HS-27A (cell line): Measurements from ENCODE around the gene CCDC97.
"Not testable (repeated sequence)": the region's sequence is repeated elsewhere in the genome, so short reads cannot be mapped to it uniquely, and the experiment has no call there.

Experiments used
- DNase-seq: peaks from one replicate; pipeline ENCODE4 v3.0.0-alpha.2; 2012; ENCODE audit warnings: low read depth, missing footprints

CCDC97 gene

GRCh38 chr19:41339936-41340335, 30.0 kb downstream of the CCDC97 start:
- no peak for DNase-seq

GRCh38 chr19:41341669-41342490, 31.9 kb downstream of the CCDC97 start:
- no peak for DNase-seq

GRCh38 chr19:41344162-41344561, 34.2 kb downstream of the CCDC97 start:
- no peak for DNase-seq

GRCh38 chr19:41346916-41347315, 36.9 kb downstream of the CCDC97 start:
- not testable (repeated sequence) for DNase-seq

GRCh38 chr19:41350735-41351338, 40.9 kb downstream of the CCDC97 start:
- DNase-seq = no peak

- DNase-seq = no peak
These were observed 41.6 kb downstream of the CCDC97 start for GRCh38 chr19:41351339-41352245.

GRCh38 chr19:41352279-41352608, 42.3 kb downstream of the CCDC97 start:
- no peak for DNase-seq

GRCh38 chr19:41352609-41353465, 42.9 kb downstream of the CCDC97 start:
- peak; percentile 64 for DNase-seq

- peak; percentile 80 for DNase-seq
These were observed 43.7 kb downstream of the CCDC97 start, which contains the start of gene TGFB1 for GRCh38 chr19:41353466-41354342. Gene TGFB1, minus strand, starts transcription at chr19:41353922. Its CDS starts 878 bp downstream, at chr19:41353044.

GRCh38 chr19:41354343-41354953, 44.5 kb downstream of the CCDC97 start:
- DNase-seq = no peak

- no peak for DNase-seq
These were observed 45.1 kb downstream of the CCDC97 start for GRCh38 chr19:41355035-41355434.

GRCh38 chr19:41355802-41356201, 45.8 kb downstream of the CCDC97 start:
- DNase-seq = no peak

GRCh38 chr19:41356984-41357739, 47.2 kb downstream of the CCDC97 start:
- no peak for DNase-seq

- DNase-seq = no peak
These were observed 47.8 kb downstream of the CCDC97 start for GRCh38 chr19:41357746-41358145.

GRCh38 chr19:41359741-41360140, 49.8 kb downstream of the CCDC97 start:
- DNase-seq = no peak

GRCh38 chr19:41362143-41362847, 52.3 kb downstream of the CCDC97 start:
- DNase-seq = no peak

- no peak for DNase-seq
These were observed 53.4 kb downstream of the CCDC97 start for GRCh38 chr19:41363371-41363752.

GRCh38 chr19:41363753-41364523, 54.0 kb downstream of the CCDC97 start, which contains the start of gene B9D2:
Gene B9D2, minus strand, starts transcription at chr19:41364149. Its CDS starts 630 bp downstream, at chr19:41363519.
- peak; percentile 100 for DNase-seq
